LNCAP (cell line): ENCODE data around the gene TARDBP.
A peak's percentile ranks its signal among the peaks of the same experiment; 100 is the strongest.

Source experiments
- CTCF ChIP-seq: fragments of 450-650 bp; IDR thresholded peaks from 2 replicates; pipeline ENCODE4 v1.5.1; 2017; ENCODE audit warnings: mild to moderate bottlenecking

The TARDBP gene

GRCh38 chr1:11030865-11031264 lies 18.4 kb downstream of the TARDBP start:
- no peak for TF ChIP-seq CTCF

DNA sequence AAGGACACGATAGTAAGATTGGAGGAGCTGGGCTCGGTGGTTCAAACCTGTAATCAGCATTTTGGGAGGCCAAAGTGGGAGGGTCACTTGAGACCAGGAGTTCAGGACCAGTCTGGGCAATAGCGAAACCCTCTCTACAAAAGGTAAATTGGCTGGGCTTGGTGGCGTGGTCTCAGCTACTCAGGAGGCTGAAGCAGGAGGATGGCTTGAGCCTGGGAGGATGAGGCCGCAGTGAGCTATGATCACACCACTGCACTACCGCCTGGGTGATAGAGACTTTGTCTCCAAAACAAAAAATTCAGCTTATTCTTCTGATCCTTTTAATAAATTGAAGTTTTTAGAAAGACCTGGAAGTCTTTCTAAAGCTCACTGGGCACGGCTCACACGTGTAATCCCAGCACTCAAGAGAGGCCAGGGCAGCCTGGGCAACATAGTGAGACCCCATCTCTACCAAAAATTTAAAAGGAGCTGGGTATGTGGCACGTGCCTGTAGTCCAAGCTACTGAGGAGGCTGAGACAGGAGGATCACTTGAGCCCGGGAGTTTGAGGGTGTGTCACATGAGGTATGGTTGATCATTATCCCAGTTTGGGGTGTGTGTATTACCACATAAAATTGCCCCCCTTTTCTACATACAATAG lies 19.3 kb downstream of the TARDBP start:
- no peak for TF ChIP-seq CTCF

GRCh38 chr1:11037740-11038182 lies 25.3 kb downstream of the TARDBP start:
- TF ChIP-seq CTCF, result peak; percentile 97

DNA sequence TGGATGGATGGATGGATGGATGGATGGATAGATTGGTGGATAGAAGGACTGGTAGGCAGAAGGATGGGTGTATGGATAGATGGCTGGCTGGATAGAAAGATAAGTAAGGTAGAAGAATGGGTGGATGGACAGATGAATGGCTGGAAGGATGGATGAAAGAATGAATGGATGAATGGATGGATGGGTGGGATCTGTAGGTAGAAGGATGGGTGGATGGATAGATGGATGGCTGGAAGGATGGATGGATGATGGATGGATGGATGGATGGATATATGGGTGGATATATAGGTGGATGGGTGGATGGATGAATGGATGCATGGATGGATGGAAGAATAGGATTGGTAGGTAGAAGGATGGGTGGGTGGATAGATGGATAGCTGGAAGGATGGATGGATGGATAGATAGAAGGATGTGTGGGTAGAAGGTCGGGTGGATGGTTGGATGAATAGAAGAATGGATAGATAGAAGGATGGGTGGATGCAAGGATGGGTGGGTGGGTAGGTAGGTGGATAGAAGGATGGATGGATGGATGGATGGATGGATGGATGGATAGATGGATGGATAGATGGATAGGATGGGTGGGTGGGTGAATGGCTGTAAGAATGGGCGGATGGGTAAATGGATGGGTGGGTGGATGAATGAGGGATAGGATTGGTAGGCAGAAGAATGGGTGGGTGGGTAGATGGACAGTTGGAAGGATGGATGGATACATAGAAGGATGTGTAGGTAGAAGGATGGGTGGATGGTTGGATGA lies 27.1 kb downstream of the TARDBP start:
- TF ChIP-seq CTCF, result no peak

- no peak for TF ChIP-seq CTCF
Observed at GRCh38 chr1:11041048-11041447, 28.6 kb downstream of the TARDBP start.

DNA sequence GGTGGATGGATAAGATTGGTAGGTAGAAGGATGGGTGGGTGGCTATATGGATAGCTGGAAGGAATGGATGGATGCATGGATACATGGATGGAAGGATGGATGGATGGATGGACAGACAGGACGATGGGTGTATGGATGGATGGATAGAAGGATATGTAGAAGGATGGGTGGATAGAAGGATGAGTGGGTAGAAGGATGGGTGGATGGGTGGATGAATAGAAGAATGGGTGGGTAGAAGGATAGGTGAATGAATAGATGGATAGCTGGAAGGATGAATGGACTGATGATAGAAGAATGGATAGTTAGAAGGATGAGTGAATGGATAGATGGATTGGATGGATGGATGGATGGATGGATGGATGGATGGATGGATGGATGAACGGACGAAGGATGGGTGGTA lies 29.6 kb downstream of the TARDBP start:
- no peak for TF ChIP-seq CTCF

GRCh38 chr1:11042995-11043874 lies 30.8 kb downstream of the TARDBP start:
- TF ChIP-seq CTCF, result no peak
